Keratinocyte (primary cell): ENCODE data around the gene TBL2. TPM values are rescaled to one million over a fixed set of nuclear protein-coding genes. Genes with fewer than 3 reads are reported as not detected.

Experiments
- DNase-seq: peaks from one replicate; pipeline ENCODE4 v3.0.0-alpha.2; 2011; ENCODE audit warnings: low read depth, missing footprints, low spot score
- FAIRE-seq: peaks from 2 replicates; lab custom pipeline; 2011; peaks lifted over from hg19 to GRCh38; lab: Jason Lieb, UNC
- H2AFZ ChIP-seq: 2 replicates; pipeline ENCODE4 v1.6.0; 2012; ENCODE audit warnings: low read length, control low read depth, inconsistent platforms; ENCODE audit not compliant: control insufficient read depth
- H3K27ac ChIP-seq: 2 replicates; pipeline ENCODE4 v1.5.1; 2011; ENCODE audit warnings: low read length; ENCODE audit not compliant: control insufficient read depth, insufficient read depth
- H3K27me3 ChIP-seq: 3 replicates; pipeline ENCODE4 v1.6.0; 2011; ENCODE audit warnings: low read length; ENCODE audit not compliant: control insufficient read depth, insufficient read depth; ENCODE audit errors: extremely low read depth
- H3K36me3 ChIP-seq, 2 experiments: 2 replicates in 1 of 2; 3 replicates in 1 of 2; pipeline ENCODE4 v1.5.1; 2011; ENCODE audit warnings: low read length in 2 of 2, mild to moderate bottlenecking in 1 of 2; ENCODE audit not compliant: control insufficient read depth in 2 of 2, insufficient read depth in 2 of 2; ENCODE audit errors: extremely low read depth in 1 of 2
- H3K4me1 ChIP-seq: 3 replicates; pipeline ENCODE4 v1.5.1; 2011; ENCODE audit warnings: low read length; ENCODE audit not compliant: control insufficient read depth, insufficient read depth; ENCODE audit errors: extremely low read depth
- H3K4me2 ChIP-seq: 3 replicates; pipeline ENCODE4 v1.6.0; 2011; ENCODE audit warnings: low read depth, low read length; ENCODE audit not compliant: control insufficient read depth, insufficient read depth; ENCODE audit errors: extremely low read depth
- H3K4me3 ChIP-seq, 3 experiments: fragments of 200-600 bp in 1 of 3; sonication (generic) in 1 of 3; 2 replicates in 2 of 3; 3 replicates in 1 of 3; pipeline ENCODE4 v1.5.1; 2011 to 2016; ENCODE audit warnings: low read length in 3 of 3, mild to moderate bottlenecking in 3 of 3, control low read depth in 2 of 3, inconsistent platforms in 1 of 3, low read depth in 1 of 3, mixed read lengths in 1 of 3, mixed run types in 1 of 3, moderate library complexity in 1 of 3; ENCODE audit not compliant: control insufficient read depth in 2 of 3, insufficient read depth in 2 of 3; ENCODE audit errors: extremely low read depth in 1 of 3
- H3K79me2 ChIP-seq: 2 replicates; pipeline ENCODE4 v1.6.0; 2012; ENCODE audit warnings: low read length; ENCODE audit not compliant: control insufficient read depth, insufficient read depth
- H3K9ac ChIP-seq: 3 replicates; pipeline ENCODE4 v1.6.0; 2011; ENCODE audit warnings: low read length; ENCODE audit not compliant: control insufficient read depth, insufficient read depth; ENCODE audit errors: extremely low read depth
- H3K9me1 ChIP-seq: 3 replicates; pipeline ENCODE4 v1.6.0; 2011; ENCODE audit warnings: low read length; ENCODE audit not compliant: control insufficient read depth, insufficient read depth; ENCODE audit errors: extremely low read depth
- H3K9me3 ChIP-seq: 2 replicates; pipeline ENCODE4 v1.5.1; 2012; ENCODE audit warnings: low read depth, low read length; ENCODE audit not compliant: control insufficient read depth
- H4K20me1 ChIP-seq: 3 replicates; pipeline ENCODE4 v1.6.0; 2011; ENCODE audit warnings: low read length; ENCODE audit not compliant: control insufficient read depth, insufficient read depth; ENCODE audit errors: extremely low read depth
- CTCF ChIP-seq, 3 experiments: IDR thresholded peaks in 1 of 3; conservative IDR thresholded peaks in 1 of 3; optimal IDR thresholded peaks in 1 of 3; 2 replicates in 2 of 3; 3 replicates in 1 of 3; pipeline versions ENCODE3 to v1.5.1; 2011; ENCODE audit warnings: low read length in 3 of 3, mild to moderate bottlenecking in 3 of 3, moderate library complexity in 2 of 3, control low read depth in 1 of 3, inconsistent platforms in 1 of 3; ENCODE audit not compliant: insufficient read depth in 2 of 3; ENCODE audit errors: extremely low read depth in 1 of 3
- EZH2 ChIP-seq: IDR thresholded peaks from one replicate; pipeline ENCODE4 v1.6.1; 2012; ENCODE audit warnings: inconsistent platforms, mild to moderate bottlenecking, low read length, moderate library complexity
- dilution Hi-C: fragments of 300-500 bp; cut with MboI; formaldehyde crosslinking; loops from one replicate; pipeline ENCODE4 v1.7.0; 2020; ENCODE audit warnings: low sequenced_read_pairs; ENCODE audit not compliant: extremely low pct_ligation_motif_present
- polyA plus RNA-seq, 5 experiments: library from polyadenylated mRNA; depleted of rRNA in 3 of 5; stranded (reverse) in 3 of 5; stranded (forward) in 1 of 5; unstranded in 1 of 5; fragments of >200 nt; gene quantifications; 1 replicate in 1 of 5; 2 replicates in 3 of 5; 3 replicates in 1 of 5; pipeline versions ENCODE4 v1.2.1 to v1.2.3, GENCODE V29; 2011 to 2012; ENCODE audit warnings: missing spikeins in 2 of 5, low read depth in 1 of 5, low replicate concordance in 1 of 5

The TBL2 gene
- polyA plus RNA-seq, 1 donor (not counting 4 experiments of a cell fraction or from before 2014, with no cell fraction given), result 29.4 TPM

- FAIRE-seq, result no peak
- H3K27me3 ChIP-seq, result peaks cover 4% of the 10 kb centered on the region
- H2AFZ ChIP-seq, result no peak overlapping the region
- H3K4me1 ChIP-seq, result peaks cover 7% of the 10 kb centered on the region
- no peaks in the 10 kb centered on the region for H3K79me2 ChIP-seq
- no peaks in the 10 kb centered on the region for H3K9me3 ChIP-seq
- no peak overlapping the region for H3K4me2 ChIP-seq
- dilution Hi-C loops, result no loop called here
- TF ChIP-seq CTCF (optimal IDR thresholded peaks at IDR 0.05 in 1 of 3, IDR thresholded peaks at IDR 0.05 in 1 of 3, conservative IDR thresholded peaks at IDR 0.05 in 1 of 3; ENCODE audit: extremely low read depth in 1 of 3, insufficient read depth in 2 of 3, low read length in 3 of 3) (peak; percentile 85 to 96 (median 88)), EZH2 (no peak)
- H3K4me3 ChIP-seq, result no peak overlapping the region
- H4K20me1 ChIP-seq, result no peaks in the 10 kb centered on the region
- H3K9ac ChIP-seq, result no peak overlapping the region
- no peaks in the 10 kb centered on the region for H3K36me3 ChIP-seq
- no peaks in the 10 kb centered on the region for H3K9me1 ChIP-seq
- H3K27ac ChIP-seq, result no peak overlapping the region
- DNase-seq, result no peak
Measured at GRCh38 chr7:73606801-73607691, 28.7 kb upstream of the TBL2 start.

- Histone ChIP-seq H3K4me3 (no peak overlapping the region), H3K4me1 (peaks cover 7% of the 10 kb centered on the region), H3K9ac (no peak overlapping the region), H3K9me3 (no peaks in the 10 kb centered on the region), H3K27me3 (peaks cover 4% of the 10 kb centered on the region), H3K36me3 (no peaks in the 10 kb centered on the region), H3K4me2 (no peak overlapping the region), H3K79me2 (no peaks in the 10 kb centered on the region), H3K27ac (no peak overlapping the region), H3K9me1 (no peaks in the 10 kb centered on the region), H2AFZ (no peak overlapping the region), H4K20me1 (no peaks in the 10 kb centered on the region)
- no peak for DNase-seq
- TF ChIP-seq CTCF (optimal IDR thresholded peaks at IDR 0.05 in 1 of 3, IDR thresholded peaks at IDR 0.05 in 1 of 3, conservative IDR thresholded peaks at IDR 0.05 in 1 of 3; ENCODE audit: extremely low read depth in 1 of 3, insufficient read depth in 2 of 3, low read length in 3 of 3) (no peak), EZH2 (no peak)
- no peak for FAIRE-seq
- dilution Hi-C loops, result no loop called here
Measured at GRCh38 chr7:73605601-73606220, 27.3 kb upstream of the TBL2 start.
